ENCODE data around the gene IPCEF1.

Gene IPCEF1

GRCh38 chr6:154164397-154164796 lies 192.2 kb downstream of the IPCEF1 start:
- TF ChIP-seq CTCF (IDR thresholded peaks at IDR 0.05; ENCODE audit: insufficient read depth, low read depth, low read length, missing control alignments): no peak
- no peak overlapping the region for H3K4me3 ChIP-seq (ENCODE audit: low read depth, low read length)
- peak; percentile 21 for DNase-seq (ENCODE audit: low read depth)

- H3K4me3 ChIP-seq (ENCODE audit: low read depth, low read length): no peak overlapping the region
- TF ChIP-seq CTCF (IDR thresholded peaks at IDR 0.05; ENCODE audit: insufficient read depth, low read depth, low read length, missing control alignments): no peak
- peak; percentile 82 for DNase-seq (ENCODE audit: low read depth)
These were observed 194.9 kb downstream of the IPCEF1 start for GRCh38 chr6:154161689-154162088.

- H3K4me3 ChIP-seq (ENCODE audit: low read depth, low read length): no peak overlapping the region
- no peak for TF ChIP-seq CTCF (IDR thresholded peaks at IDR 0.05; ENCODE audit: insufficient read depth, low read depth, low read length, missing control alignments)
- DNase-seq (ENCODE audit: low read depth): no peak
These were observed 197.5 kb downstream of the IPCEF1 start for GRCh38 chr6:154159126-154159525.

- H3K4me3 ChIP-seq (ENCODE audit: low read depth, low read length): peak overlapping the region; percentile 43
- no peak for DNase-seq (ENCODE audit: low read depth)
- no peak for TF ChIP-seq CTCF (IDR thresholded peaks at IDR 0.05; ENCODE audit: insufficient read depth, low read depth, low read length, missing control alignments)
These were observed 198.9 kb downstream of the IPCEF1 start for GRCh38 chr6:154157706-154158105.

GRCh38 chr6:154157082-154157481 lies 199.5 kb downstream of the IPCEF1 start:
- TF ChIP-seq CTCF (IDR thresholded peaks at IDR 0.05; ENCODE audit: insufficient read depth, low read depth, low read length, missing control alignments): no peak
- peak; percentile 64 for DNase-seq (ENCODE audit: low read depth)
- peak overlapping the region; percentile 43 for H3K4me3 ChIP-seq (ENCODE audit: low read depth, low read length)

- H3K4me3 ChIP-seq (ENCODE audit: low read depth, low read length): peak overlapping the region; percentile 43
- TF ChIP-seq CTCF (IDR thresholded peaks at IDR 0.05; ENCODE audit: insufficient read depth, low read depth, low read length, missing control alignments): peak; percentile 81
- peak; percentile 81 for DNase-seq (ENCODE audit: low read depth)
These were observed 200.3 kb downstream of the IPCEF1 start for GRCh38 chr6:154156135-154156896.

Measured in GM12865 (cell line).